GM21423 (cell line): Measurements from ENCODE around the gene CLPTM1L.

Experiments
- ATAC-seq: cut with Tn5 transposase; IDR thresholded peaks from one replicate; pipeline ENCODE4 v1.9.1; 2021; ENCODE audit warnings: mild to moderate bottlenecking, moderate library complexity; ENCODE audit not compliant: unreplicated experiment

Gene CLPTM1L

DNA sequence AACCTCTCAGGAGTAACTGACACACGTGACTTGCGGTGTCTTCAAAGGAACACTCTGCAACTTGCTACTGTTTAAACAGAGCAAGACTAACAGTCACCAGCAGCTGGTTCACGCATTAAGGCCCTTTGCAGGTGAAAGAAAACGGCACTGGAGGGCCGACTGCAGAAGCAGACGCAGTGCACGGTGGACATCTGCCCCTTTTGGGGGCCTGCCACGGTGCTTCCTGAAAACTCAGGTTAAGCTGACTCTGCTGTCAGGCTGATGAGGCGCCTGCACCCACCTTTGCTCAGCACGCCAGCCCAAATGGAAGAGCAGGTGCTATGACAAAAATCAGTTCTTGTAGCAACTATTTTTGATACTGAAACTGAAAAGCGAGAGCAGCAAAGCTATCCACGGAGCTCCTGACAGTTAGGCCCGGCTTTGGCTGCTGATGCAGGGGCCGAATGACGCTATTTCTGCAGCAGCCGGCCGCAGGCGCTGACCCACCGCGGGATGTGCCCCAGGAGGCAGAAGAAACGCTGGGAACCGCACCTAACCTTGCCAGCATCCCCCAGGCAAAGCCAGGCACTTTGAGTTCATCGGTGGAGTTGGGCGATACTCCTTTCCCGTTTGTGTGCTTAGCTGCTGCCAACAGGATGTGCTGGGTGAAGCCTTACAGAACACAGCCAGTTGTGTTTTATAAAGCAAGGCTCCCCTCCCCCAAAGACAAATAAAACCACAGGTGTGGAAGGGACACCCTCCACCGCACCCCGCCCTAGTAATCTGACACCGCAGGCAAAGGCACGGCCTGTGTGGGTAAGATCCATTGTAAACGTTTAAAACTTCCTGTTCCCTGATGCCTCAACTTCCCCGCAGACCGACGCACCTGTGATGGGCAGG lies 29.0 kb downstream of the CLPTM1L start:
- peak; percentile 41 for ATAC-seq

- peak; percentile 4 for ATAC-seq
These were observed 29.7 kb downstream of the CLPTM1L start for GRCh38 chr5:1315018-1315708.

DNA sequence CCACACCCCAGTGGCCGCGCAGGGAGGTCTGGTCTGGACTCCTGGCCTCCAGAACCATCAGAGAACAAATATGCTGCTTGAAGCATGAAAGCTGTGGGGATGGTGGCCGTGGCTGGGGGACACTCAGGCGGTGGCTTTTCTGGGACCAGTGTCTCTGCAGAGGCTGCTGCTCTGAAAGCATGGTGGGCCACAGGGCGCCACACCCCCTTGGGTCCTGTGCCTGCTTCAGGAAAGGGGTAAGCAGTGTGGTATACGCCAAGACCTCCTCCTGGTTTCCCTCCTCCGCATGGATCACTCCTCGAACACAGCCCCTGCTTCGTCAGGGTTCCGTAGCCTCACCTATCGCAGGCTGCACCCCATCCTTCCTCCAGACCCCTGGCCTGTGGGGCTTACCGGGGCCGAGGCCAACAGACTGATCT lies 30.3 kb downstream of the CLPTM1L start:
- no peak for ATAC-seq

- peak; percentile 72 for ATAC-seq
These were observed 31.7 kb downstream of the CLPTM1L start for GRCh38 chr5:1312993-1313833.

DNA sequence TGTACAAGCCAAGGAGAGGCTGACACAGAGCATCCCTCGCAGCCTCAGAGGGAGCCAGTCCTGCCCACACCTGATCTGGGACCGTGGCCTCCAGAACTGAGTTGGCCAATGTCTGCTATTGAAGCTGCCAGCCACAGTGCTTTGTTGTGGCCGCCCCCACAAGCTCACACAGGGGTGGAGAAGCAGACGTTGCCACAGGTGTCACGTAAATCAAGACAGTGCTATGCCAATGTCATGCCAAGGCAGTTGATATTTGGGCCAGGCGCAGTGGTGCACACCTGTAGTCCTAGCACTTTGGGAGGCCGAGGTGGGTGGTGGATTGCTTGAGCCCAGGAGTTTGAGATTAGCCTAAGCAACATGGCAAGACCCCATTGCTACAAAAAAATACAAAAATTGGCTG lies 32.7 kb downstream of the CLPTM1L start:
- ATAC-seq = no peak

DNA sequence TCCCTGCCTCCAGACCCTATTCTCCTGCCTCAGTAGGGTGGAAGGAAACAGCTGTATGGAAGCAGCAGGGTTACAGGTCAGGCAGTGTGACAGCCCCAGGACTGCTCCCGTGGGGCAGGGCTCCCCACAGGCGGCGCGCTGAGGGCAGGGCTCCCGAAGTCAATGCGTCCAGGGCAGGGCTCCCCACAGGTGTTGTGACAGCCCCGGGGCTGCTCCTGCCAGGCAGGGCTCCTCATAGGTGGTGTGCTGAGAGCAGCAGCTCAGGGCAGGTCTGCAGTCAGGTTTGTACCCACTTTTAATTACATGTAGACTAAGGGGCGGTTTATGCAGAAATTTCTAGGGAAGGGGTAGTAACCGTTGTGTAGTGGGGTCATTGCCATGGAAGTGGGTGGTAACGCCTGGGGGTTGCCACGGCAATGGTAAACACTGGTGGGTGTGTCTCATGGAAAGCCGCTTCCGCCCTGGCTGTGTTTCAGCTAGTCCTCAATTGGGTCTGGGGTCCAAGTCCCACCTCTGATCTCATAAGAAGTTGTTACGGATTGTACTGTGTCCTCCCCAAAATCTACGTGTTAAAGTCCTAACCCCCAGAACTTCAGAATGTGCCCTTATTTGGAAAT lies 33.4 kb downstream of the CLPTM1L start:
- ATAC-seq = no peak

DNA sequence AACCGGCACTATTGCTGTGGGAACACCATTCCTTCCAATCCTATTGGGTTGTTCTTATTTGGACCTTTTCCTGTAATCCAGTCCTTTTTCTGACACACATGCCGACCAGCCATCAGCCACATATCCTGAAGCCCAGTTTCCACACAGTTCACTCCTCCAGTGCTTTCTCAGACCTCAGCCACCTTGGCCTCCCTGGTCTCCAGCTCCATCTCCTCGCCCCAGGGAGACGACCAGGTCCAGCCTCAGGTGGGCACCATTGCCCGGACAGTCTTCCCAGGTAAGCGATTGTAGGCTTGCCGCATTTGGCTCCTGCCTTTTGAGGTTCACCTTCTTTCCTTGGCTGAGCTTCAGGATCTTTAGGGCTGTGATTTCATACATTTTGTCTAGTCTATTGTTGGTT lies 34.8 kb downstream of the CLPTM1L start:
- ATAC-seq = no peak

DNA sequence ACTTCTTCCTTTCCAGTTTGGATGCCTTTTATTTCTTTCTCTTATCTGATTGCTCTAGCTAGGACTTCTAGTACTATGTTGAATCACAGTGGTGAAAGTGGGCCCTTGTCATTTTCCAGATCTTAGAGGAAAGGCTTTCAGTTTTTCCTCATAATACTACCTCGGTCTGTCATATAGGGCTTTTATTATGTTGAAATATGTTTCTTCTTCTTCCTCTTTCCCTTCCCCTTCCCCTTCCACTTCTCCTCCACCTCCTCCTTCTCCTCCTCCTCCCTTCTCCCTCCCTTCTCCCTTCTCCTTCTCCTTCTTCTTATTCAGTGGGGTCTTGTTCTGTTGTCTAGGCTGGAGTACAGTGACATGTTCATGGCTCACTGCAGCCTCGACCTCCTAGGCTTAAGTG lies 40.9 kb downstream of the CLPTM1L start:
- no peak for ATAC-seq

- no peak for ATAC-seq
These were observed 42.6 kb downstream of the CLPTM1L start for GRCh38 chr5:1302258-1302657.

DNA sequence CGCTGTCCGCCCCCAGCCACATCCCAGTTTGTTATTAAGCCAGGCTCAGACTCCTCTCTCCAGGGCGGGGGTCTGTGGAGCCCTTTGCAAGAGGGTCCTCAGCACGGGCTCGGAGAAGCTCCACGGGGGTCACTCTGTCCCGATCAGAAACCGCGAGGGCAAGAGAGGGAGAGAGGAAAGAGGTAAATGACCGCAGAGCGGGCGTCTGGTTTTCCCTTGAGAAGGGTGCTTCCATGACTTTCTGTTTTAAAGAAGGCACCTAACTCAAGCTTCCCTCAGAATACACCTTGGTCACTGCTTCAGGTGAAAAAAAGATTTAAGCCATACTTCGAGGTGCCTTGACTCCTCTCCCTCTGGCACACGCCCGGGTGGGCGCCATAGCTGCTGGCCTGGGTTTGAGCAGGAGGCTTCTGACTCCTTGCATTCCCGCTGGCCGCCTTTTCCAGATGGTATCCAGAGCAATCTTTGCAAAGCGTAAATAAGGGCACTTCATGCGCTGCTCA lies 44.3 kb downstream of the CLPTM1L start:
- ATAC-seq = no peak

GRCh38 chr5:1299961-1300360 lies 44.9 kb downstream of the CLPTM1L start:
- ATAC-seq = no peak

- ATAC-seq = no peak
These were observed 45.4 kb downstream of the CLPTM1L start for GRCh38 chr5:1299511-1299850.

DNA sequence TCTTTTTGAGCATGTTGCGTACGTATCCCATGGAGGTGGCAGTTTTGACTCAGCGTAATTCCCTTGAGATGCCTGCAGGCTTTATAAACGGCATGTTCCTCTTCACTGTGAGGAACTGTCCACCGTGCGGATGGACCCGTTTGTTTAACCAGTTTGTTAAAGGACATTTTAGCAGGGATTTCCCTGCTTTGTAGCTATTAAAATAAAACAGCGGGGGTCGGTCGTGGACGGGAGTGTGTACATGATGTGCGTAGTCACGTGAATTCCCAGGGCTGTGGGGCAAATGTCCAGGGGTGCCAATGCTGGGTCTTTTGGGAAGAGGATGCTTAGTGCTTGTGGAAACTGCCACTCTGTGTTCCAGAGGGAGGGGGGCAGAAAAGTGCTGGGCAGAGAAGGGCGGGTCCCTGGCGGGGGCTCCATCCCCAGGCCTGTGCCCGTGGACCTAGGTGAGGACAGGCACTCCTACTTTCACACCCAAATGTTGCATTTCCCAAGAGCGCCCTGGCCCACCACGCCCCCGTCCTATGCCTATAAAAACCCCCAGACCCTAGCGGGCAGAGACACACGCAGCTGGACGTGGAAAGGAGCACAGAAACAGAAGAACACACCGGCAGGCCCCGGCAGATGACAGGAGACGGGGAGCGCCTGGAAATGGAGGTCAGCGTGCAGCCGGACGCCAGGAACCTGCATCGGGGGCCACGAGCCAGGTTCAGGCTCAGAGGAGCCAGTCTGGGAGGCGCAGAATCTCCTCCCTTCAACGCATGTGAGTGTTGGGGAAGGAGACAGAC lies 46.0 kb downstream of the CLPTM1L start:
- ATAC-seq = no peak

DNA sequence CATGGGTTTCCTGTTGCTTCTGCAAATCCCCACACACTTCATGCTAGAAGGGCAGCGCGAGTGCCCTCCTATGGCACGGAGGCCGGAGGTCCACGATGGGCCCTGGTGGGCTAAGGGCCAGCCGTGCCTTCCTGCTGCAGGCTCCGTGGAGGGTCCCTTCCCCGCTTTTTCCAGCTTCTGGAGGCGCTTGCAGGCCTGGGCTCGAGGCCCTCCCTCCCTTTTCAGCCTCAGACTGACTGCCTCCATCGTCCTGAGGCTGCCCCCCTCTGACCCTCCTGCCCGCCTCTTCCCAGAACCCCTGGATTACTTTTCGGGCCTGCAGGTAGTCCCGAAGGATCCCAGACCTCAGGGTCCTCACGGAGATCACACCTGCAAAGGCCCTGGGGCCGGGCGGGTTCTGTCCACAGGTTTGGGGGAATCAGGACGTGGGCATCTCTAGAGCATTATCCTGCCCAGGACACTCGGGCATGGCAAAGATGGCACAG lies 46.8 kb downstream of the CLPTM1L start:
- ATAC-seq = no peak

GRCh38 chr5:1297243-1297642 lies 47.7 kb downstream of the CLPTM1L start:
- no peak for ATAC-seq

- no peak for ATAC-seq
These were observed 49.3 kb downstream of the CLPTM1L start for GRCh38 chr5:1295650-1296037.

DNA sequence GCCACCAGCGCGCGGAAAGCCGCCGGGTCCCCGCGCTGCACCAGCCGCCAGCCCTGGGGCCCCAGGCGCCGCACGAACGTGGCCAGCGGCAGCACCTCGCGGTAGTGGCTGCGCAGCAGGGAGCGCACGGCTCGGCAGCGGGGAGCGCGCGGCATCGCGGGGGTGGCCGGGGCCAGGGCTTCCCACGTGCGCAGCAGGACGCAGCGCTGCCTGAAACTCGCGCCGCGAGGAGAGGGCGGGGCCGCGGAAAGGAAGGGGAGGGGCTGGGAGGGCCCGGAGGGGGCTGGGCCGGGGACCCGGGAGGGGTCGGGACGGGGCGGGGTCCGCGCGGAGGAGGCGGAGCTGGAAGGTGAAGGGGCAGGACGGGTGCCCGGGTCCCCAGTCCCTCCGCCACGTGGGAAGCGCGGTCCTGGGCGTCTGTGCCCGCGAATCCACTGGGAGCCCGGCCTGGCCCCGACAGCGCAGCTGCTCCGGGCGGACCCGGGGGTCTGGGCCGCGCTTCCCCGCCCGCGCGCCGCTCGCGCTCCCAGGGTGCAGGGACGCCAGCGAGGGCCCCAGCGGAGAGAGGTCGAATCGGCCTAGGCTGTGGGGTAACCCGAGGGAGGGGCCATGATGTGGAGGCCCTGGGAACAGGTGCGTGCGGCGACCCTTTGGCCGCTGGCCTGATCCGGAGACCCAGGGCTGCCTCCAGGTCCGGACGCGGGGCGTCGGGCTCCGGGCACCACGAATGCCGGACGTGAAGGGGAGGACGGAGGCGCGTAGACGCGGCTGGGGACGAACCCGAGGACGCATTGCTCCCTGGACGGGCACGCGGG lies 49.9 kb downstream of the CLPTM1L start, which contains the start of gene TERT:
Gene TERT (minus strand): TSS at position 234 of the 815 bp plus-strand sequence. CDS start 79 bp downstream, at position 155.
- no peak for ATAC-seq

- ATAC-seq = no peak
These were observed 50.6 kb downstream of the CLPTM1L start for GRCh38 chr5:1294206-1294834.
